HepG2 (cell line): Measurements from ENCODE around the gene NARF. TPM values are rescaled to one million over a fixed set of nuclear protein-coding genes. Genes with fewer than 3 reads are reported as not detected.

Experiments used
- ATF2 ChIP-seq: sonication (generic); formaldehyde crosslinking; IDR thresholded peaks from 2 replicates; pipeline ENCODE4 v1.4.0; 2020; ENCODE audit warnings: missing genetic modification reagents
- FOXJ3 ChIP-seq: sonication (generic); formaldehyde crosslinking; IDR thresholded peaks from 2 replicates; pipeline ENCODE4 v1.4.0; 2020; ENCODE audit warnings: missing genetic modification reagents, mild to moderate bottlenecking, borderline replicate concordance
- HBP1 ChIP-seq: IDR thresholded peaks from 2 replicates; pipeline ENCODE4 v1.6.1; 2016; ENCODE audit warnings: low read depth, control low read depth
- HIVEP1 ChIP-seq: sonication (generic); formaldehyde crosslinking; IDR thresholded peaks from 2 replicates; pipeline ENCODE4 v1.4.0; 2020; ENCODE audit warnings: mild to moderate bottlenecking, missing genetic modification reagents
- HOXA3 ChIP-seq: sonication (generic); formaldehyde crosslinking; IDR thresholded peaks from 2 replicates; pipeline ENCODE4 v1.5.0; 2020; ENCODE audit warnings: missing genetic modification reagents
- IKZF5 ChIP-seq: IDR thresholded peaks from 2 replicates; pipeline ENCODE4 v1.6.1; 2018; ENCODE audit warnings: missing genetic modification reagents, mild to moderate bottlenecking, missing compliant biosample characterization
- KLF12 ChIP-seq: sonication (generic); formaldehyde crosslinking; IDR thresholded peaks from 2 replicates; pipeline ENCODE4 v1.4.0; 2020; ENCODE audit warnings: missing genetic modification reagents, borderline replicate concordance
- KLF16 ChIP-seq, 2 experiments: sonication (generic) in 1 of 2; formaldehyde crosslinking in 1 of 2; IDR thresholded peaks; 2 replicates each; pipeline versions ENCODE4 v1.6.1 to v1.8.0; 2016 to 2023; ENCODE audit warnings: missing genetic modification reagents in 2 of 2, missing compliant biosample characterization in 1 of 2
- RAD21 ChIP-seq: fragments of 450-650 bp; formaldehyde crosslinking; IDR thresholded peaks from 2 replicates; pipeline ENCODE4 v1.5.0; 2020; ENCODE audit warnings: mild to moderate bottlenecking
- SMARCE1 ChIP-seq: fragments of 450-650 bp; IDR thresholded peaks from 2 replicates; pipeline ENCODE4 v1.6.1; 2017; ENCODE audit warnings: borderline replicate concordance
- TBP ChIP-seq: sonication (generic); formaldehyde crosslinking; IDR thresholded peaks from 2 replicates; pipeline ENCODE4 v1.5.0; 2020; ENCODE audit warnings: missing genetic modification reagents
- YEATS4 ChIP-seq: sonication (generic); formaldehyde crosslinking; IDR thresholded peaks from 2 replicates; pipeline ENCODE4 v1.4.0; 2020; ENCODE audit warnings: missing genetic modification reagents, borderline replicate concordance
- ZBTB10 ChIP-seq: sonication (generic); formaldehyde crosslinking; IDR thresholded peaks from 2 replicates; pipeline ENCODE4 v1.4.0; 2020; ENCODE audit warnings: missing genetic modification reagents, borderline replicate concordance
- ZNF10 ChIP-seq: sonication (generic); formaldehyde crosslinking; IDR thresholded peaks from 2 replicates; pipeline ENCODE4 v1.4.0; 2020; ENCODE audit warnings: mild to moderate bottlenecking, low read depth, missing genetic modification reagents, borderline replicate concordance
- ZNF501 ChIP-seq: sonication (generic); formaldehyde crosslinking; IDR thresholded peaks from 2 replicates; pipeline ENCODE4 v1.5.1; 2020; ENCODE audit warnings: mild to moderate bottlenecking, moderate library complexity, missing genetic modification reagents
- ZNF503 ChIP-seq: sonication (generic); formaldehyde crosslinking; IDR thresholded peaks from 2 replicates; pipeline ENCODE4 v1.4.0; 2020; ENCODE audit warnings: missing genetic modification reagents
- ZNF570 ChIP-seq: sonication (generic); formaldehyde crosslinking; IDR thresholded peaks from 2 replicates; pipeline ENCODE4 v1.4.0; 2020; ENCODE audit warnings: mild to moderate bottlenecking, missing genetic modification reagents, borderline replicate concordance
- ZNF747 ChIP-seq: sonication (generic); formaldehyde crosslinking; IDR thresholded peaks from 2 replicates; pipeline ENCODE4 v1.8.1; 2023; ENCODE audit warnings: missing genetic modification reagents, mild to moderate bottlenecking, borderline replicate concordance
- polyA plus RNA-seq, 8 experiments: library from polyadenylated mRNA; depleted of rRNA in 3 of 8; stranded (reverse) in 7 of 8; unstranded in 1 of 8; fragments of >200 nt; fragmentation: Illumina TruSeq in 4 of 8; extraction: Trizol in 4 of 8; gene quantifications; 2 replicates each; pipeline versions ENCODE4 v1.2.1 to v1.2.3, GENCODE V29; 2011 to 2016; ENCODE audit warnings: low read depth in 4 of 8, missing spikeins in 1 of 8, mixed read lengths in 1 of 8; ENCODE audit not compliant: insufficient read depth in 1 of 8
- total RNA-seq, 5 experiments: library from RNA; depleted of rRNA; stranded (reverse); fragments of >200 nt; fragmentation: Illumina TruSeq; extraction: Trizol; gene quantifications; 2 replicates each; pipeline ENCODE4 v1.2.3, GENCODE V29; 2016; ENCODE audit warnings: low read depth in 1 of 5

The NARF gene
- total and polyA plus RNA-seq, 2 of the 13 experiments (the other 11 are each of a cell fraction or from before 2014, with no cell fraction given): 61.1 to 144 TPM

- TF ChIP-seq ATF2 (CRISPR knock-in tag) (no peak), HBP1 (CRISPR knock-in tag) (no peak; the same call in 1 of the 2 replicates), ZNF10 (no peak), ZBTB10 (CRISPR knock-in tag) (peak; percentile 63), IKZF5 (CRISPR knock-in tag) (peak; percentile 51; the same call in 1 of the 2 replicates), ZNF570 (CRISPR knock-in tag) (0 out of 2 replicates have a peak, but pooled peaks have one; percentile 64), ZNF747 (no peak), KLF16 (CRISPR knock-in tag; IDR thresholded peaks at IDR 0.05) (peak in 1 of 2 experiments; percentile 58; a peak in 1 of 4 replicates), TBP (0 out of 2 replicates have a peak, but pooled peaks have one; percentile 59), HIVEP1 (CRISPR knock-in tag) (peak; percentile 57; the same call in 1 of the 2 replicates), SMARCE1 (no peak), ZNF503 (CRISPR knock-in tag) (no peak), HOXA3 (peak; percentile 90), ZNF501 (CRISPR knock-in tag) (peak; percentile 57), RAD21 (CRISPR knock-in tag) (peak; percentile 86), FOXJ3 (CRISPR knock-in tag) (peak; percentile 56; the same call in 1 of the 2 replicates), YEATS4 (peak; percentile 78), KLF12 (CRISPR knock-in tag) (peak; percentile 97)
Observed at GRCh38 chr17:82518826-82519810, 60.6 kb downstream of the NARF start, which contains the start of gene FOXK2 (continued).
